ENCODE measurements around the gene ZFAND6.
"Not testable (repeated sequence)": the region's sequence is repeated elsewhere in the genome, so short reads cannot be mapped to it uniquely, and the experiment has no call there.

ZFAND6 gene

DNA sequence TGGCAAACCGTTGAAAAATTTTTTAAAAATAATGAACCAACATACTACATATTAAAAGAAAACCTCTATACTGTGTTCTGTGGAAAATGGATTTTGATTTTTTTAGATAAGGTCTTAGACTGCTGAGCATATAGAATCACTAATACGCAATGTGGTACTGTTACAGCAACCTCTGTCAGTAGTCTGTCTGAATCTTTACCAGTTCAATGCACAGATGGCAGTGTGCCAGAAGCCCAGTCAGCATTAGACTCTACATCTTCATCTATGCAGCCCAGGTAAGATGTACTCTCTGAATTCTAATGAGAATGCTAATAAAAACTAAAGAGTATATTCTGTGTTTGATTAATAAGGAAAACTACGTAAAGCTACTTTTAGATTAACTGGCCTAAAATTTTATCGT is 62.1 kb downstream of the ZFAND6 start:
- no peak overlapping the region for H3K4me3 Mint-ChIP-seq
- H3K36me3 Mint-ChIP-seq = peaks cover 30% of the 10 kb centered on the region
- no peak overlapping the region for H3K27ac Mint-ChIP-seq
- no peak for DNase-seq
- H3K4me1 Mint-ChIP-seq = no peaks in the 10 kb centered on the region
- H3K27me3 Mint-ChIP-seq = no peaks in the 10 kb centered on the region
- CTCF ChIA-PET = no interaction called here
- H3K9me3 Mint-ChIP-seq = no peaks in the 10 kb centered on the region

DNA sequence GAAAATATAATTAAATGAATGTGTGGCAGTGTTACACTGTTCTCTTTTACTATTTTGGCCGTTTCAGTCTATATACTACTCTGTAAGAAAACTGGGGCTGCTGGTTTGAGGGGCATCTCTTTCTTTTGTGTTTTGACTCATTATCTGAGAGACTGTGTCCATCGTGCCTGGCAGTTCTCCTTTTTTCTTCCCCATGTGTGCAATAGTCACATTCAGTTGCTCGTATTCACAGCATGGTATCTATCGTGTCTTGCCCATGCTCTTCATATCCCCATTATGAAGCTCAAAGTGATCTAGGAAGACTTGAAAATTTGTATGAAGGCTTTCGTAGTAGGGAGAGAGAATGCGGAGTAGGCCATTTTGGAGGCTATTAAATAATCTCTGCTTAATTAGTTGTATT is 63.6 kb downstream of the ZFAND6 start:
- Mint-ChIP-seq H3K27ac (no peak overlapping the region), H3K4me1 (no peaks in the 10 kb centered on the region), H3K9me3 (no peaks in the 10 kb centered on the region), H3K4me3 (no peak overlapping the region), H3K27me3 (no peaks in the 10 kb centered on the region), H3K36me3 (peaks cover 32% of the 10 kb centered on the region)
- CTCF ChIA-PET = no interaction called here
- DNase-seq = no peak

DNA sequence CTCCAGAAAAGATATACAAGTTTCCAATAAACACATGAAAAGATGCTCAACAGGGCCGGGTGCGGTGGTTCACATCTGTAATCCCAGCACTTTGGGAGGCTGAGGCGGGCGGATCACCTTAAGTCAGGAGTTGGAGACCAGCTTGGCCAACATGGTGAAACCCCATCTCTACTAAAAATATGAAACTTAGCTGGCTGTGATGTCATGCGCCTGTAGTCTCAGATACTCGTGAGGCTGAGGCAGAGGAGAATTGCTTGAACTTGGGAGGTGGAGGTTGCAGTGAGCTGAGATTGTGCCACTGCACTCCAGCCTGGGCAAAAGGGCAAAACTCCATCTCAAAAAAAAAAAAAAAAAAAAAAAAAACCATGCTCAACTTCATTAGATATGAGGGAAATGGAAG is 67.8 kb downstream of the ZFAND6 start:
- CTCF ChIA-PET, H3K9me3 Mint-ChIP-seq, H3K4me3 Mint-ChIP-seq, H3K27me3 Mint-ChIP-seq, H3K4me1 Mint-ChIP-seq, H3K27ac Mint-ChIP-seq, DNase-seq: not testable (repeated sequence)
- peaks cover 34% of the 10 kb centered on the region for H3K36me3 Mint-ChIP-seq

DNA sequence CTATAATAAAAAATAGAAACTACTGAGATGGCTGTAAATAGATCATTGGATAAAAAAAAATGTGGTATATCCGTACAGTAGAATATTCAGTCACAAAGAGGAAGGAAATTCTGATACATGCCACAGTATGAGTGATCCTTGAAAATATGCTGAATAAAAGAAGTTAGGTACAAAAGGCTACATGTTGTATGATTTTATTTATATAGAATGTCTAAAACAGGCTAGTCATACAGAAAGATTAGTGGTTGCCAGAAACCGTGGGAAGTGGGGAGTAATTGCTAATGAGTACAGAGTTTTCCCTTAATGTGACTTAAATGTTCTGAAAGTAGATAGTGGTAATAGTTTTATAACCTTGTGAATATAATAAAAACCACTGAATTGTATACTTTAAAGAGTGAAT is 68.4 kb downstream of the ZFAND6 start:
- Mint-ChIP-seq H3K36me3 (peaks cover 29% of the 10 kb centered on the region), H3K4me3 (no peak overlapping the region), H3K9me3 (no peaks in the 10 kb centered on the region), H3K4me1 (no peaks in the 10 kb centered on the region), H3K27me3 (no peaks in the 10 kb centered on the region), H3K27ac (no peak overlapping the region)
- DNase-seq = no peak
- CTCF ChIA-PET = no interaction called here

DNA sequence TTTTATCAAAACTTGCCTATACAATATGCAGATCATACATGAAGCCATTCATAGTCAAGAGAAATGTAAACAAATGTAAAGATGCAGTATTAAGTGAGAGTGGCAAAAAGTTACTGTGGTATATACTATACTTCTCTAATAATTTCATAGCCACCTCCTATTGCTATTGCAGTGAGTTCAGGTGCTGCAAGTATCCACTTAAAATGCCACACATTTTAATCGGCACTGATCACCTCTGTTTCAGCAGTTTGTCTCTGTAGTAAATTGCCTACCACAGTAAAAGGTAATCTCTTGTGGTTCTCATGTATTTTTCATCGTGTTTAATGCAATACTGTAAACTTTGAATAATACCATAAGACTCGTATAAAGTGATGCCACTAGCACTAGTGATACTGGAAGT is 72.9 kb downstream of the ZFAND6 start:
- Mint-ChIP-seq H3K27ac (no peak overlapping the region), H3K36me3 (peaks cover 21% of the 10 kb centered on the region), H3K4me3 (no peak overlapping the region), H3K27me3 (no peaks in the 10 kb centered on the region), H3K4me1 (no peaks in the 10 kb centered on the region), H3K9me3 (no peaks in the 10 kb centered on the region)
- CTCF ChIA-PET = no interaction called here
- DNase-seq = no peak

DNA sequence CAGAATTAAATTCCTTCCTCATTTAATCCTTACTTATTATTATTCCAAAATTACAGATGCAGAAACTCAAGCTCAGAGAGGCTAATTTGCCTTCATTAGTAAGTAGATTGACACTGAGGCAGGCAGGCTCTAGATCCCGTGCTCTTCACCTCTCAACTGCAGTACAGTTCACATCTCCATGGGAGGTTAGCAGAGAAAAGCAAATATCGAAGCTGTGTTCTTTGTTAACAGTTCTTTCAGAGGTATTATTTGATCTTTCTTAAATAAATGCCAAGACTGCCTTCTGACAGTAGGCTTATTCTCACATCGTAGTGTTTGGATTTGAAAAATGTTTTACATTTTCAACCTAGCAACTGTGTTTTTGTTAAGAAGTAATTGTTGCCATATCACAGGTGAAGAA is 77.4 kb downstream of the ZFAND6 start:
- CTCF ChIA-PET = no interaction called here

GRCh38 chr15:80138961-80139360 is 79.5 kb downstream of the ZFAND6 start:
- CTCF ChIA-PET = no interaction called here

More for the DNA sequence above, 77.4 kb downstream of the ZFAND6 start:
- Mint-ChIP-seq H3K27me3 (no peaks in the 10 kb centered on the region), H3K4me3 (no peak overlapping the region), H3K9me3 (no peaks in the 10 kb centered on the region), H3K27ac (no peak overlapping the region), H3K4me1 (no peaks in the 10 kb centered on the region), H3K36me3 (peaks cover 24% of the 10 kb centered on the region)
- no peak for DNase-seq

DNA sequence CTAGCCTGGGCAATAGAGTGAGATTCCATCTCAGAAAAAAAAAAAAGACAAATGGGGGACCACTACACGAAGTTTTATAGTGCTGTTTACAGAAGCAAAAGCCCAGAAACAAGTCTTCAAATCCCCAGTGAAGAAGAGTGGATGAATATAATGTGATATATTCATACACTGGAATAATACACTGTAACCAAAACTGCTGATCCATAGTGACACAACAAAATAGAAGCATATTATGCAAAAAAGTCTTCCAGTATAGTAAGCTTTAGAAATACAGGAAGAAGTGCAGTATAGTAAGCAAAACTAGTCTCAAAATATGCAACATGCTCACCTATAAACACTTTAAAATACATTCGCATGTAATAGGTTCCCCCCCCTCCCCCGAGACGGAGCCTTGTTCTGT is 81.4 kb downstream of the ZFAND6 start:
- CTCF ChIA-PET = no interaction called here

More at GRCh38 chr15:80138961-80139360, 79.5 kb downstream of the ZFAND6 start:
- H3K36me3 Mint-ChIP-seq = peaks cover 24% of the 10 kb centered on the region
- H3K4me3 Mint-ChIP-seq = no peak overlapping the region
- H3K27me3 Mint-ChIP-seq = no peaks in the 10 kb centered on the region
- DNase-seq = no peak
- no peak overlapping the region for H3K27ac Mint-ChIP-seq
- H3K9me3 Mint-ChIP-seq = no peaks in the 10 kb centered on the region
- H3K4me1 Mint-ChIP-seq = no peaks in the 10 kb centered on the region

DNA sequence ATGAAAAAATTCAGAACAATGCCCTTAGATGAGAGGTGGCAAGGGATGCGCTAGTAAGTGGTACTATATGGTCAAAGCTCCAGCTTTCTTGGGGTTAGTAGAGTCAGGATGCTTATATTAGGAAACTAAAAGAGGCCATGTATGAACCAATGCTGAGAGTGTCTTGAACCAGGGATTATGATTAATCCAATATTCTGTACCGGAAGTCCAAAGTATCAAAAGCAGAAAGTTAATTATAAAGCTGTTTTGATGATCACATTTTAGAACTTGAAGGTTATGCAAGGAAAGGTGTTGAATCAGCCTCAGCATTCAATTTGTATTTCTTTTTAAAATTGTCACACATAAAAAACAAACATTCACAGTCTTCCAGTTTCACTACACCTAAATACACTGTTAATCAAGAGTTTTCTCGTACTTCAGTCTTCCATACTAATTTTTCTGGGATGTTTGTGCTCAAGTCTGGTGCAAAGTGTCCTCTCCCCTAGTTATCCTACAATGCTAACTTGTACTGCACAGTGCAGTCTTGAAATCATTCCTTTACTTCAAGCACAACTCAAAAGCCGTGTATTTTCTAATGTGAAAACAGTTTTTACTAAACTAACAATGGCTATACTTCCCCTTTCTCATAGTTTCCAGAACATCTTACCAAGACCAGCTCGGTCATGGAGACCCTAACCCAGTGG is 82.6 kb downstream of the ZFAND6 start:
- no peak overlapping the region for H3K27ac Mint-ChIP-seq
- H3K36me3 Mint-ChIP-seq = peaks cover 13% of the 10 kb centered on the region
- H3K4me3 Mint-ChIP-seq = no peak overlapping the region
- no peaks in the 10 kb centered on the region for H3K4me1 Mint-ChIP-seq
- CTCF ChIA-PET = no interaction called here
- no peaks in the 10 kb centered on the region for H3K9me3 Mint-ChIP-seq
- no peak for DNase-seq
- peaks cover 12% of the 10 kb centered on the region for H3K27me3 Mint-ChIP-seq

More for the DNA sequence above, 81.4 kb downstream of the ZFAND6 start:
- H3K9me3 Mint-ChIP-seq = no peaks in the 10 kb centered on the region
- no peak overlapping the region for H3K4me3 Mint-ChIP-seq
- no peaks in the 10 kb centered on the region for H3K4me1 Mint-ChIP-seq
- H3K27me3 Mint-ChIP-seq = peaks cover 10% of the 10 kb centered on the region
- DNase-seq = no peak
- H3K36me3 Mint-ChIP-seq = peaks cover 13% of the 10 kb centered on the region
- H3K27ac Mint-ChIP-seq = no peak overlapping the region

DNA sequence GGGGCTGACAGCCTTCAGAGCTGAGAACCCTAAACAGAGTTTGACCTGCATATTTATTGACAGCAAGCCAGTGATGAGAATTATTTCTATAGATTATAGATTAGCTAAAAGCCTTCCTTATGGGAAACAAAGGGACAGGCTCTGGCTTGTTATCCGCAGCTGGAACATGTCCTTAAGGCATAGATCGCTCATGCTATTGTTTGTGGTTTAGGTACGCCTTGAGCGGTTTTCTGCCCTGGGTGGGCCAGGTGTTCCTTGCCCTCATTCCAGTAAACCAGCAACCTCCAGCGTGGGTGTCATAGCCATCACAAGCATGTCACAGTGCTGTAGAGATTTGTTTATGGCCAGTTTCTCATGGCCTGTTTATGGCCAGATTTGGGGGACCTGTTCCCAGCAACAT is 83.2 kb downstream of the ZFAND6 start:
- peaks cover 11% of the 10 kb centered on the region for H3K36me3 Mint-ChIP-seq
- H3K9me3 Mint-ChIP-seq = no peaks in the 10 kb centered on the region
- H3K4me1 Mint-ChIP-seq = no peaks in the 10 kb centered on the region
- no peak overlapping the region for H3K4me3 Mint-ChIP-seq
- H3K27me3 Mint-ChIP-seq = peaks cover 12% of the 10 kb centered on the region
- CTCF ChIA-PET = no interaction called here
- no peak for DNase-seq
- no peak overlapping the region for H3K27ac Mint-ChIP-seq

GRCh38 chr15:80151148-80151547 is 91.7 kb downstream of the ZFAND6 start:
- no peak overlapping the region for H3K4me3 Mint-ChIP-seq
- H3K4me1 Mint-ChIP-seq = peaks cover 32% of the 10 kb centered on the region
- H3K27me3 Mint-ChIP-seq = peaks cover 23% of the 10 kb centered on the region
- CTCF ChIA-PET = interaction anchor here (1.2 kb wide), 2 partner anchors 10 to 22 kb away, joined by 3 read pairs; no protein-coding TSS in a partner anchor
- no peak overlapping the region for H3K27ac Mint-ChIP-seq
- DNase-seq = no peak
- no peaks in the 10 kb centered on the region for H3K36me3 Mint-ChIP-seq
- no peaks in the 10 kb centered on the region for H3K9me3 Mint-ChIP-seq

GRCh38 chr15:80151576-80151975 is 92.1 kb downstream of the ZFAND6 start:
- DNase-seq = no peak
- Mint-ChIP-seq H3K36me3 (no peaks in the 10 kb centered on the region), H3K27ac (no peak overlapping the region), H3K4me3 (peak overlapping the region; percentile 76), H3K9me3 (no peaks in the 10 kb centered on the region), H3K4me1 (peaks cover 32% of the 10 kb centered on the region), H3K27me3 (peaks cover 23% of the 10 kb centered on the region)
- CTCF ChIA-PET = interaction anchor here (1.1 kb wide), 1 partner anchor 9 kb away, joined by 3 read pairs; no protein-coding TSS in a partner anchor

- H3K4me3 Mint-ChIP-seq = peak overlapping the region; percentile 89
- CTCF ChIA-PET = interaction anchor here (1.1 kb wide), 1 partner anchor 8 kb away, joined by 3 read pairs; no protein-coding TSS in a partner anchor
- no peaks in the 10 kb centered on the region for H3K36me3 Mint-ChIP-seq
- H3K27ac Mint-ChIP-seq = peak overlapping the region; percentile 80
- H3K9me3 Mint-ChIP-seq = no peaks in the 10 kb centered on the region
- peaks cover 23% of the 10 kb centered on the region for H3K27me3 Mint-ChIP-seq
- peak; percentile 96 for DNase-seq
- peaks cover 32% of the 10 kb centered on the region for H3K4me1 Mint-ChIP-seq
Observed at GRCh38 chr15:80152180-80152895, 92.9 kb downstream of the ZFAND6 start.

DNA sequence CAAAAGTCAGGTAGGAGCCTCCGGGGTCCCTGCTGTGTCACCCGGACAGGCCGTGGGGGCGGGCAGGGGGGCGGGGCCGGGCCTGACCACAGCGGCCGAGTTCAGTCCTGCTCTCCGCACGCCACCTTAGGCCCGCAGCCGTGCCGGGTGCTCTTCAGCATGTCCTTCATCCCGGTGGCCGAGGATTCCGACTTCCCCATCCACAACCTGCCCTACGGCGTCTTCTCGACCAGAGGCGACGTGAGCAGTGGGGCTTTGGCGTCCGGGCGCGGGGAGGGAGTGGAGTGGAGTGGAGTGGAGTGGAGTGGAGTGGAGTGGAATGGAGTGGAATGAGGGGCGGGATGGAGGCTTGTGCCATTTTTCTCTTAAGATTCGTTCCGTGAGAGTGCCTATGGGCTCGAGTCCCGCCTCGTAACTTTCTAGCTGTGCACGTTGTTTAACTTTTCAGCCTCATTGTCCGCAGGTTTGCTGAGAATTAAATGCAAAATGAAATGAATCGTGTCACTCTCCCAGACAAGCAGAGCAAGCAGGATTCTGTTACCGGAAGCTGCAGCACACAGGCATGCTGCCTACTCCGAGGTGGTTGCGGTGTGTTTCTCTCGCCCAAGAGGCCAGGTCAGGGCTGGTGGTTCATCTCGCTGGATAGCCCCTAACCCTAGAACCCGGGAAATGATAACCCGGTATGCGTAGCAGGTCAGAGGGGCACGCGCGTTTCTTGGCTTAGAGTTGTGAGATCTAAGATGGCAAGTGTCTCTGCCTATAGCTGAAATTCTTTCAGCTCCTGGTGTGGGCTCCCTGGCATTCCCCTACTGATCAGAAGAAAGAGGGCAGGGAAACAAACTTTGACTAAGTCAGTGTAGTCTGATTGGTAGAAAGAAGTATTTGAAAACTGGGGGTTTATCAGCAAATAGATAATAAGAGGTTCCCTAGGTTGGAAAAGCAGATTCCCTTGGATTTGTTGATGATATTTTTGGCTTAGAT is 93.7 kb downstream of the ZFAND6 start, which contains the start of gene FAH:
FAH (plus strand) TSS at position 104 of the 981 bp plus-strand sequence; CDS start at position 160, 56 bp downstream.
- DNase-seq = peak; percentile 66

More for the DNA sequence above, 93.7 kb downstream of the ZFAND6 start, which contains the start of gene FAH:
- CTCF ChIA-PET = no interaction called here
- Mint-ChIP-seq H3K9me3 (no peaks in the 10 kb centered on the region), H3K27me3 (peaks cover 23% of the 10 kb centered on the region), H3K27ac (peak within 1 kb of the TSS; percentile 93), H3K4me1 (peaks cover 32% of the 10 kb centered on the region), H3K4me3 (peak within 1 kb of the TSS; percentile 89), H3K36me3 (no peaks in the 10 kb centered on the region)

Measured in activated naive CD4-positive, alpha-beta T cell treated with anti-CD3 and anti-CD28 coated beads, Interleukin-2, amount 10 ng/mL, durations not matched to agents 7 days and 5 days (primary cell).